GM21423 (cell line): Measurements from ENCODE around the gene BEX2.

Experiments
- ATAC-seq: cut with Tn5 transposase; IDR thresholded peaks from one replicate; pipeline ENCODE4 v1.9.1; 2021; ENCODE audit warnings: mild to moderate bottlenecking, moderate library complexity; ENCODE audit not compliant: unreplicated experiment

Gene BEX2

DNA sequence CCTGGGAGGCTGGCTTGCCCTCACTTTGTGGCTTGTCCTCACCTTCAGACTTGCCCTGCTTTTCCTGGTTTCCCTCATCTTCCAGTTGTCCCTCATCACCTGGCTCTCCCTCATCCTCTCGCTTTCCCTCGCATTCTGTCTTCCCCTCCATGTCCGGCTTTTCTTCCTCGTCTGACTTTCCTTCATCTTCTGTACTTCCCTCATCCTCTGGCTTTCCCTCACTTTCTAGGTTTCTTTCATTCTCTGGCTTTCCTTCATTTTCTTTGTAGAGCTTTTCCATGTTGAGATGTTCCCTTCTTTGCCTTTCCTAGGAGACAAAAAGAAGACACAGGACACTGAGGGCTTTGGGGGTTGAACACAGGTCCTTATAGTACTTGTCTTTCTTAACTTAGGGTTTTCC, 36.5 kb downstream of the BEX2 start:
- no peak for ATAC-seq
